GM12872 (cell line): ENCODE measurements around the gene PRIM1.

Experiments
- TF ChIP-seq, protein P1 (sequence below): IDR thresholded peaks from 3 replicates; pipeline ENCODE4 v1.5.1; 2011; ENCODE audit warnings: low read depth, mild to moderate bottlenecking, low read length, moderate library complexity; ENCODE audit not compliant: insufficient read depth

Gene PRIM1

GRCh38 chr12:56749359-56749758, 2.8 kb downstream of the PRIM1 start:
- TF ChIP-seq, protein P1, sequence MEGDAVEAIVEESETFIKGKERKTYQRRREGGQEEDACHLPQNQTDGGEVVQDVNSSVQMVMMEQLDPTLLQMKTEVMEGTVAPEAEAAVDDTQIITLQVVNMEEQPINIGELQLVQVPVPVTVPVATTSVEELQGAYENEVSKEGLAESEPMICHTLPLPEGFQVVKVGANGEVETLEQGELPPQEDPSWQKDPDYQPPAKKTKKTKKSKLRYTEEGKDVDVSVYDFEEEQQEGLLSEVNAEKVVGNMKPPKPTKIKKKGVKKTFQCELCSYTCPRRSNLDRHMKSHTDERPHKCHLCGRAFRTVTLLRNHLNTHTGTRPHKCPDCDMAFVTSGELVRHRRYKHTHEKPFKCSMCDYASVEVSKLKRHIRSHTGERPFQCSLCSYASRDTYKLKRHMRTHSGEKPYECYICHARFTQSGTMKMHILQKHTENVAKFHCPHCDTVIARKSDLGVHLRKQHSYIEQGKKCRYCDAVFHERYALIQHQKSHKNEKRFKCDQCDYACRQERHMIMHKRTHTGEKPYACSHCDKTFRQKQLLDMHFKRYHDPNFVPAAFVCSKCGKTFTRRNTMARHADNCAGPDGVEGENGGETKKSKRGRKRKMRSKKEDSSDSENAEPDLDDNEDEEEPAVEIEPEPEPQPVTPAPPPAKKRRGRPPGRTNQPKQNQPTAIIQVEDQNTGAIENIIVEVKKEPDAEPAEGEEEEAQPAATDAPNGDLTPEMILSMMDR = no peak

- TF ChIP-seq, protein P1 = no peak
These were observed 23.8 kb downstream of the PRIM1 start for GRCh38 chr12:56728139-56728861.

DNA sequence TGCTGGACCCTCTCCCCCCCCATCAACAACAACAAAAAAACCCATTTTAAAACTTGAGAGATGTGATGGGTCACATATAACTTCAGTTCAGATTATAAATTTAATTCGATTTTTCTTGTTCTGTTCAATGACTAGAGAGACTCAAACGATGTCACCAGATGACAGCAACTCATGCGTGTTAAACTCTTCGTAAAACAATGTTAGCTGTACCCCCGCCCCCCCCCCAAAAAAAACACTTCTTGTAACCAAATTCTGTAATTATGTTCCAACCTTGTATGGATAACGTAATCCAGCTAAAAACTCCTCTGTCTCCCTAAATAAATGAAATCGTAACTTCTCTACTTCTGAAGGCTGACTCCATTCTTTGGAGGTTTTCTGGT, 26.4 kb downstream of the PRIM1 start:
- TF ChIP-seq, protein P1 = no peak

GRCh38 chr12:56724972-56725722, 27.0 kb downstream of the PRIM1 start, which contains the start of gene NACA:
Gene NACA, minus strand, starts transcription at chr12:56725299. Its CDS starts 778 bp downstream, at chr12:56724521.
- TF ChIP-seq, protein P1 = no peak

DNA sequence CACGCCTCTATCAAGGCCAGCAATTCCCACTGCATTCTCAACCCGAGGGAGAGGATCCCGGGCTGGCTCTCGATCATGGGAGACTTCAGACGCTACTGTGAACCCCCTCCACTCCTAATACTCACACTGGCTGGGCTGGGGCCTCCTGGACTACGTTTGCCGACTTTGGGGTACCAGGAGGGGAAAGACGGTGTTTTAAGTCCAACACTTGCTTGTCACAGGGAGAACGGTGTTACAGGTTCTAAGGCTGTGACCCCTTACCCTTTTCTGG, 27.5 kb downstream of the PRIM1 start:
- TF ChIP-seq, protein P1 = no peak

DNA sequence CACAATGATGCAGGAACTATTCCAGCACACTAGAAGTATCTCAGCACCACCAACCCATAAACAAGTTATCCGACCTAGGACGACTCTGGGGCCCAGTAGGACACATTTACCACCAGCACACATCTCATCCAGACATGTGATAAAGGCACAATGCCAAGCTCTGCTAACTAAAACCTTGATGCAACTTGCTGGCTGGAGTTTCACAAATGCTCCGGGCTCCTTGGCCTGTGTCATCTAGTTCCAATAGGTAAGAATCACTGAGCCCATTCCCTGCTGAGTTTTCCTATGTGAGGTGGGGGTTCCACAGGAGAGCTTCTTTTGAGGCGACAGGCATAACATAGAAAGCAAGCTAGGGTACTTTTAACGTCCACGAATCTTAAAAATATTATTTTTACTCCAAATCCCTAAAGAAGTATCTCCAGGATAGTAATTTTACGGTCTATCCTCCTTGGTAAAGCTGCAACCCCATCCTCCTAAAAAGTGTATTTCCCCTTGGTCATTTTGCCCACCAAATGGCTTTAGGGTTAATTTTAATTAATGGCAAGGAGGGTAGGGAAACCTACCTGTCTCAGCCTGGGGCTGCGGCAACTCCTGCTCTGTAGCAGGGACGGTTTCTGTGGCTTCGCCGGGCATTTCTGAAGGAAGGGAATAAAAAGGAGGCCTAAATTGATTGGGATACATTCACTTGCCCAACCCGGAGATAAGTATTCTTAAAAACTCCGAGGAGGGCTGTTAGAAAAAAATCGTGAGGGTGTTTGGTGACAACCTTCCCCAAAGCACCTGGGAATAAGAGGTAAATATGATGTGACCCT, 28.0 kb downstream of the PRIM1 start:
- TF ChIP-seq, protein P1 = no peak

GRCh38 chr12:56723352-56723751, 28.8 kb downstream of the PRIM1 start:
- TF ChIP-seq, protein P1 = no peak
